ENCODE results near the gene SEMA5B.

DNA sequence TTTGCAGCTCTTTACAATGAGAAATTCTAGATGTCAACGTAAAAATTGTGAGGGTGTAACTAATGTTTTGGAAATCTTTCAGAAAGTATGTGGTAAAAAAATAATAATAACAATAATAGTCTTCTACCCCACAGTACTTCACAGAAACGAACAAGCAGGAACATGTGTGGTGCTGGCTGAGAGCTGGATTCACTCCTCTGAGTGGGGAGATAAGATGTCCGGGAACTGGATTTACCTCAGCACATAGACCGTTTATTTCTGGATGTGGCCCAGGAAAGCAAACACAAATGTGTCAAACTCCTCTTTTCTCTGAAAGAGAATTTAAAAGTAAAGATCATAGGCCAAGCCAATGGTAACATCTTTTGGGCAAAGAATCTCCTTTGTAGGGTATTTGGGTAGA lies 129.3 kb downstream of the SEMA5B start:
- TF ChIP-seq, protein P1, sequence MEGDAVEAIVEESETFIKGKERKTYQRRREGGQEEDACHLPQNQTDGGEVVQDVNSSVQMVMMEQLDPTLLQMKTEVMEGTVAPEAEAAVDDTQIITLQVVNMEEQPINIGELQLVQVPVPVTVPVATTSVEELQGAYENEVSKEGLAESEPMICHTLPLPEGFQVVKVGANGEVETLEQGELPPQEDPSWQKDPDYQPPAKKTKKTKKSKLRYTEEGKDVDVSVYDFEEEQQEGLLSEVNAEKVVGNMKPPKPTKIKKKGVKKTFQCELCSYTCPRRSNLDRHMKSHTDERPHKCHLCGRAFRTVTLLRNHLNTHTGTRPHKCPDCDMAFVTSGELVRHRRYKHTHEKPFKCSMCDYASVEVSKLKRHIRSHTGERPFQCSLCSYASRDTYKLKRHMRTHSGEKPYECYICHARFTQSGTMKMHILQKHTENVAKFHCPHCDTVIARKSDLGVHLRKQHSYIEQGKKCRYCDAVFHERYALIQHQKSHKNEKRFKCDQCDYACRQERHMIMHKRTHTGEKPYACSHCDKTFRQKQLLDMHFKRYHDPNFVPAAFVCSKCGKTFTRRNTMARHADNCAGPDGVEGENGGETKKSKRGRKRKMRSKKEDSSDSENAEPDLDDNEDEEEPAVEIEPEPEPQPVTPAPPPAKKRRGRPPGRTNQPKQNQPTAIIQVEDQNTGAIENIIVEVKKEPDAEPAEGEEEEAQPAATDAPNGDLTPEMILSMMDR (IDR thresholded peaks at IDR 0.05; ENCODE audit: insufficient read depth, low read length, poor library complexity, severe bottlenecking): no peak
- no peak for TF ChIP-seq EZH2phosphoT487 (conservative IDR thresholded peaks at IDR 0.05; ENCODE audit: low read length)
